GM19239 (cell line): Measurements from ENCODE around the gene CAPN10.

ENCODE experiments used
- DNase-seq: peaks from one replicate; pipeline ENCODE4 v3.0.0; 2011; ENCODE audit warnings: low spot score; ENCODE audit not compliant: insufficient read length
- FAIRE-seq: peaks from 2 replicates; lab custom pipeline; 2011; peaks lifted over from hg19 to GRCh38; lab: Jason Lieb, UNC

The CAPN10 gene

GRCh38 chr2:240646900-240647502 lies 60.5 kb downstream of the CAPN10 start:
- FAIRE-seq (no peak), DNase-seq (no peak)

DNA sequence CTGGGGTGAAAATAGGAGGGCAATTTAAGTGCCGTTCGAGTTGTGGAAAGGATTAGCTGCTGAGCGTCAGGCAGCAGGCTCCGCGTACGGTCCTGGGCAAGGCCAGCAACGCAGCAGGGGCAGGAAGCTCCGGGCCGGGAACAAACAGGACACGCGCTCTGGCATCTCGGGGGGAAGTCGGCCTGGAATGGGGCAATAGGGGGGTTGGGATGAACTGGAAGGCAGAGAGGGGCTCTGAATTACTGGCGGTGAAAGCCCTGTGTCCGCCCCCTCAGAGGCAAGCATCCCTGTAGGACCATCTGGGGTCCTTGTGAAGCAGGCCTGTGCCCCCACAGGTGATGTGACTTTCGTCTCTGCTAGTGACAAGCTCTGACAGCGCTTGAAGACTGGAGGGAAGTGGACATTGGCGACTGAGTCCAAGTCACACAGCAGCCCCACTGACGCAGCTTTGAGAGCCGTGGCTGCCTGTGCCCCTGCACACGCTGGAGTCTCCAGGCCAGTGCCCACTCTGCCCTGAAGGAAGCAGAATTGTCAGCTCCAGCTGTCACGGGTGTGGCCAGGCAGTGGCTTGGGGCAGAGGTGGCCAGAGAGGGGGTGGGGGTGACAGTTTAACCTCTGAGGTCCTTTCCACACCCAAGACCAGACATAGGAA lies 61.1 kb downstream of the CAPN10 start:
- no peak for FAIRE-seq
- no peak for DNase-seq

DNA sequence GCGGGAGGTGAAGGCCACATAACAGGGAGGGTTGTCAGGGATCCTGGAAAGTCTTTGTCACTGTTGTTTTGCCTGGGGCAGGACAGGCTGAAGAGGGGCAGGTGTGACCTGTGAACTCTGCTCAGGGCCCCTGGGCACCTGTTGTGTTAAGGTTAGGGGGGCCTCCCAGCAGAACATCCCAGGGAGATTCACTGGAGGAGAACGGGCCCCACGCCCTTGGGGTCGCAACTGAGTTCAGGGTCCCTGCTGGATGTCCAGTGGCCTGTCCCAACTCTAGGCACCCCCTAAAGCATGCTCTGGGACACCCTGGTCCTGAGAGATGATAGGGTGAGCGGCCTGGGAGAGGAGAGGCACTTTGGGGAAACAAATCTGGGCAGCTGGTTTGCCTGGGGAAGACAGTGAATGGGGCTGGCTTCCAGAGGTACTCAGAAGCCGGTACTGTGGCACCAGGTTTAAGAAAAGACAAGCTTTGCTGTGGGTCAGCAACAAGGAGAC lies 61.7 kb downstream of the CAPN10 start:
- FAIRE-seq (no peak), DNase-seq (no peak)
